ENCODE measurements around the gene TNFRSF8. TPM values are rescaled to one million over a fixed set of nuclear protein-coding genes. Genes with fewer than 3 reads are reported as not detected.
A peak's percentile ranks its signal among the peaks of the same experiment; 100 is the strongest.

TNFRSF8 gene
- total and polyA plus RNA-seq, 9 of the 15 experiments (the other 6 are each of a cell fraction or from before 2014, with no cell fraction given): 3.5 to 38.4 (median 17.1) TPM

- in situ Hi-C loops (cut with MboI): no loop called here
- peak overlapping the region in 1 of 2 experiments; percentile 65; a peak in 1 of 4 replicates for H3K9ac ChIP-seq (ENCODE audit: insufficient read depth in 1 of 2, low read depth in 2 of 2, low read length in 2 of 2)
- no peak for DNase-seq (ENCODE audit: extremely low read depth in 1 of 4, low spot score in 3 of 4)
- H3K4me3 ChIP-seq: no peak overlapping the region
- no peaks in the 10 kb centered on the region; a peak in 1 of 5 replicates for H3K27me3 ChIP-seq (ENCODE audit: control insufficient read depth in 2 of 2, insufficient read depth in 2 of 2, low read length in 2 of 2)
- ChIA-PET CTCF (ENCODE audit: low intra/inter-chr PET ratio) (no interaction called here), POLR2A (interaction anchor here (0.7 to 2.8 kb wide), 5 partner anchors 12 to 504 kb away, joined by 3 to 12 read pairs (median 3); partner anchors contain the start of gene TNFRSF1B)
- H3K4me1 ChIP-seq (replicated peaks in 1 of 2; ENCODE audit: control insufficient read depth in 2 of 2, insufficient read depth in 2 of 2, low read length in 2 of 2): peaks cover 11 to 17% of the 10 kb centered on the region in 2 experiments
- intact Hi-C loops (cut with micrococcal nuclease): no loop called here
- H3K9me1 ChIP-seq (ENCODE audit: control insufficient read depth, insufficient read depth, low read length): no peaks in the 10 kb centered on the region
- no peaks in the 10 kb centered on the region for H3K9me3 ChIP-seq (replicated peaks; ENCODE audit: control insufficient read depth, insufficient read depth, low read depth, low read length)
- H2AFZ ChIP-seq (ENCODE audit: low read depth, low read length): peak overlapping the region; percentile 41
- peak; percentile 15 for FAIRE-seq
- H3K79me2 ChIP-seq (ENCODE audit: control insufficient read depth, insufficient read depth, low read length): no peaks in the 10 kb centered on the region
- peak overlapping the region; percentile 9; the same call in 1 of the 2 replicates for H3K4me2 ChIP-seq (ENCODE audit: insufficient read depth, low read length)
- WGBS (ENCODE audit: insufficient coverage, low coverage, missing lambda C conversion rate): 21% methylated on average over 13 of the region's 13 CpGs
- no peak overlapping the region for H3K27ac ChIP-seq (ENCODE audit: extremely low read depth, low read depth, low read length)
- BruUV-seq (replicated peaks): no TSS peak
- ATAC-seq: peak; percentile 75
- no peaks in the 10 kb centered on the region for H4K20me1 ChIP-seq (replicated peaks; ENCODE audit: control insufficient read depth, insufficient read depth, low read length)
- no peaks in the 10 kb centered on the region for H3K36me3 ChIP-seq (ENCODE audit: control insufficient read depth, insufficient read depth, low read length)
- peak; percentile 33; the same call in 1 of the 2 replicates for TF ChIP-seq BCOR (IDR thresholded peaks at IDR 0.05)
- TF ChIP-seq RAD51 (IDR thresholded peaks at IDR 0.05; ENCODE audit: borderline replicate concordance, low read depth): peak; percentile 81
- TF ChIP-seq USF1 (CRISPR knock-in tag; IDR thresholded peaks at IDR 0.05): peak; percentile 93
- TF ChIP-seq CTBP1 (IDR thresholded peaks at IDR 0.05; ENCODE audit: borderline replicate concordance): peak; percentile 45; the same call in 1 of the 2 replicates
- 0 out of 4 replicates have a peak, but pooled peaks of 1 of the 2 experiments have one; percentile 18 for TF ChIP-seq HDAC1 (IDR thresholded peaks at IDR 0.05)
- no peak for TF ChIP-seq PPARD (CRISPR knock-in tag; IDR thresholded peaks at IDR 0.05)
- TF ChIP-seq L3MBTL2 (IDR thresholded peaks at IDR 0.05): peak; percentile 77
- TF ChIP-seq ESRRA (IDR thresholded peaks at IDR 0.05; ENCODE audit: borderline replicate concordance, low read depth): peak; percentile 28; the same call in 1 of the 2 replicates
- no peak for TF ChIP-seq FUS (optimal IDR thresholded peaks at IDR 0.05; ENCODE audit: low read depth, low read length)
- TF ChIP-seq REST (IDR thresholded peaks at IDR 0.05; ENCODE audit: borderline replicate concordance): 0 out of 2 replicates have a peak, but pooled peaks have one; percentile 14
- TF ChIP-seq REST (CRISPR knock-in tag; IDR thresholded peaks at IDR 0.05; ENCODE audit: low read depth): no peak
- TF ChIP-seq USF2 (CRISPR knock-in tag; IDR thresholded peaks at IDR 0.05): peak; percentile 83
- TF ChIP-seq CREM (IDR thresholded peaks at IDR 0.05; ENCODE audit: low read depth): peak; percentile 49
- TF ChIP-seq MTA2 (IDR thresholded peaks at IDR 0.05; ENCODE audit: low read depth): no peak
Observed at GRCh38 chr1:12153181-12153785, 90.2 kb downstream of the TNFRSF8 start.
